WTC11 (cell line): Measurements from ENCODE around the gene AKAP13. TPM values are rescaled to one million over a fixed set of nuclear protein-coding genes. Genes with fewer than 3 reads are reported as not detected.

Source experiments
- ATAC-seq: fragments of 200-7000 bp; cut with Tn5 transposase; 2 replicates; pipeline ENCODE4 v1.10.0; 2021; ENCODE audit warnings: mild to moderate bottlenecking, moderate library complexity
- CTCF ChIA-PET: fragments of 300-600 bp; sonication (Branson Sonifier 250); formaldehyde crosslinking; loops from one replicate; lab custom pipeline; 2021; ENCODE audit warnings: antibody characterized with exemption; lab: Charles Lee
- POLR2A ChIA-PET: fragments of 350-600 bp; sonication (Branson Sonifier 250); formaldehyde crosslinking; loops from one replicate; lab custom pipeline; 2021; ENCODE audit warnings: antibody characterized with exemption; lab: Charles Lee
- DNase-seq: peaks from one replicate; pipeline ENCODE4 v3.0.0; 2021; ENCODE audit warnings: low spot score
- H3K27ac Mint-ChIP-seq: 2 replicates; pipeline ENCODE4 v1.8.0; 2021; ENCODE audit warnings: mixed read lengths
- H3K27me3 Mint-ChIP-seq: 2 replicates; pipeline ENCODE4 v1.8.0; 2021; ENCODE audit warnings: low read depth, mild to moderate bottlenecking, moderate library complexity, mixed read lengths
- H3K36me3 Mint-ChIP-seq: 2 replicates; pipeline ENCODE4 v1.8.0; 2021; ENCODE audit warnings: mixed read lengths
- H3K4me1 Mint-ChIP-seq: 2 replicates; pipeline ENCODE4 v1.8.0; 2022; ENCODE audit warnings: mixed read lengths
- H3K4me3 Mint-ChIP-seq: 2 replicates; pipeline ENCODE4 v1.8.0; 2021; ENCODE audit warnings: mild to moderate bottlenecking, moderate library complexity, mixed read lengths
- H3K9me3 Mint-ChIP-seq: 2 replicates; pipeline ENCODE4 v1.8.0; 2021; ENCODE audit warnings: mixed read lengths
- ATF2 ChIP-seq: sonication (generic); formaldehyde crosslinking; IDR thresholded peaks from 2 replicates; pipeline ENCODE4 v1.8.1; 2022; ENCODE audit warnings: low read depth, missing genetic modification reagents, borderline replicate concordance
- ESRRA ChIP-seq: sonication (generic); formaldehyde crosslinking; IDR thresholded peaks from 2 replicates; pipeline ENCODE4 v1.8.1; 2022; ENCODE audit warnings: mild to moderate bottlenecking, missing genetic modification reagents, borderline replicate concordance
- ETV6 ChIP-seq: sonication (generic); formaldehyde crosslinking; IDR thresholded peaks from 2 replicates; pipeline ENCODE4 v1.8.1; 2022; ENCODE audit warnings: mild to moderate bottlenecking, missing genetic modification reagents
- FOXK1 ChIP-seq: sonication (generic); formaldehyde crosslinking; IDR thresholded peaks from 2 replicates; pipeline ENCODE4 v1.8.0; 2022; ENCODE audit warnings: mild to moderate bottlenecking, moderate library complexity, missing genetic modification reagents
- GABPB1 ChIP-seq: sonication (generic); formaldehyde crosslinking; IDR thresholded peaks from 2 replicates; pipeline ENCODE4 v1.8.1; 2023; ENCODE audit warnings: mild to moderate bottlenecking, missing genetic modification reagents
- JAZF1 ChIP-seq: fragments of 250-450 bp; sonication (Bioruptor Pico); IDR thresholded peaks from 2 replicates; pipeline ENCODE4 v1.9.0; 2021; ENCODE audit warnings: moderate library complexity, mild to moderate bottlenecking, inconsistent platforms
- KAT7 ChIP-seq: sonication (generic); formaldehyde crosslinking; IDR thresholded peaks from 2 replicates; pipeline ENCODE4 v1.8.1; 2023; ENCODE audit warnings: missing genetic modification reagents, mild to moderate bottlenecking, borderline replicate concordance
- RELA ChIP-seq: sonication (generic); formaldehyde crosslinking; IDR thresholded peaks from 2 replicates; pipeline ENCODE4 v1.8.1; 2022; ENCODE audit warnings: missing genetic modification reagents, mild to moderate bottlenecking, borderline replicate concordance
- STAT6 ChIP-seq: sonication (generic); formaldehyde crosslinking; conservative IDR thresholded peaks from 2 replicates; pipeline ENCODE4 v1.8.1; 2023; ENCODE audit warnings: mild to moderate bottlenecking, low read depth, missing genetic modification reagents, moderate library complexity
- TEAD1 ChIP-seq: sonication (generic); formaldehyde crosslinking; IDR thresholded peaks from 2 replicates; pipeline ENCODE4 v1.8.0; 2022; ENCODE audit warnings: mild to moderate bottlenecking, missing genetic modification reagents
- ZNF671 ChIP-seq: fragments of 250-450 bp; sonication (Bioruptor Pico); IDR thresholded peaks from 2 replicates; pipeline ENCODE4 v1.8.0; 2021; ENCODE audit warnings: mild to moderate bottlenecking
- total RNA-seq: library from RNA; stranded (reverse); gene quantifications from 3 replicates; pipeline ENCODE4 v1.2.3, GENCODE V29; 2021
- TF ChIP-seq, protein P1 (sequence below): sonication (generic); formaldehyde crosslinking; IDR thresholded peaks from 2 replicates; pipeline ENCODE4 v1.8.0; 2022; ENCODE audit warnings: missing genetic modification reagents
- TF ChIP-seq, protein P2 (sequence below): sonication (generic); formaldehyde crosslinking; IDR thresholded peaks from 2 replicates; pipeline ENCODE4 v1.8.1; 2023; ENCODE audit warnings: mild to moderate bottlenecking, missing genetic modification reagents
- TF ChIP-seq, protein P3 (sequence below): sonication (generic); formaldehyde crosslinking; IDR thresholded peaks from 2 replicates; pipeline ENCODE4 v1.8.0; 2022; ENCODE audit warnings: mild to moderate bottlenecking, missing genetic modification reagents
- TF ChIP-seq, protein P4 (sequence below): sonication (generic); formaldehyde crosslinking; IDR thresholded peaks from 2 replicates; pipeline ENCODE4 v1.8.1; 2023; ENCODE audit warnings: mild to moderate bottlenecking, missing genetic modification reagents, moderate library complexity
- TF ChIP-seq, protein P5 (sequence below): sonication (generic); formaldehyde crosslinking; IDR thresholded peaks from 2 replicates; pipeline ENCODE4 v1.8.1; 2022; ENCODE audit warnings: missing genetic modification reagents, borderline replicate concordance
- TF ChIP-seq, protein P6 (sequence below): sonication (generic); formaldehyde crosslinking; IDR thresholded peaks from 2 replicates; pipeline ENCODE4 v1.8.0; 2022; ENCODE audit warnings: mild to moderate bottlenecking, missing genetic modification reagents

Gene AKAP13
- total RNA-seq, 1 experiment from 2014 or later, result 50.3 TPM

GRCh38 chr15:85439996-85440395 lies 59.6 kb downstream of the AKAP13 start:
- H3K27ac Mint-ChIP-seq, result no peak overlapping the region

DNA sequence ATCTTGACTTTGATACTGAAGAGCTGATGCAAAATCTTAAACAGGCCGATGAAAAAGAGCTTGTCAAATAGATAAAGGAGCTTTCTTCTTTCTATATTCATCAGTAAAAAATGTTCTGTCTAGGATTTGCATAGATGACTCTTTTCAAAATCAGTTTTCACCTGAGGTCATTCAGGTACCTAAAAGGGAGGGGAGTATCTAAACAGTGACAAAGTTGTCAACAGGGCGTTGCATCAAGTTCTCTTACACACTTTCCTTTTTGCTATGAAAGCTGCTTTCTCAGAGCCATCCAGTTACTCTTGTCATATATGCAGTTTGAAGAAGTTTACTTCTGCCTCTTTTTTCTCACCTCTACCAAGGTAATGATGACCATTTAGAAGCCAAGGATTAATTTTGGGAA lies 60.0 kb downstream of the AKAP13 start:
- Mint-ChIP-seq H3K27ac (no peak overlapping the region), H3K36me3 (peaks cover 2% of the 10 kb centered on the region; the same call in 1 of the 2 replicates), H3K4me3 (no peak overlapping the region), H3K9me3 (no peaks in the 10 kb centered on the region), H3K27me3 (no peaks in the 10 kb centered on the region; the same call in 1 of the 2 replicates), H3K4me1 (peaks cover 30% of the 10 kb centered on the region)
- CTCF ChIA-PET, result no interaction called here
- POLR2A ChIA-PET, result no interaction called here
- DNase-seq (no peak), ATAC-seq (no peak)
- TF ChIP-seq ESRRA (CRISPR knock-in tag), result no peak
- TF ChIP-seq, protein P1, sequence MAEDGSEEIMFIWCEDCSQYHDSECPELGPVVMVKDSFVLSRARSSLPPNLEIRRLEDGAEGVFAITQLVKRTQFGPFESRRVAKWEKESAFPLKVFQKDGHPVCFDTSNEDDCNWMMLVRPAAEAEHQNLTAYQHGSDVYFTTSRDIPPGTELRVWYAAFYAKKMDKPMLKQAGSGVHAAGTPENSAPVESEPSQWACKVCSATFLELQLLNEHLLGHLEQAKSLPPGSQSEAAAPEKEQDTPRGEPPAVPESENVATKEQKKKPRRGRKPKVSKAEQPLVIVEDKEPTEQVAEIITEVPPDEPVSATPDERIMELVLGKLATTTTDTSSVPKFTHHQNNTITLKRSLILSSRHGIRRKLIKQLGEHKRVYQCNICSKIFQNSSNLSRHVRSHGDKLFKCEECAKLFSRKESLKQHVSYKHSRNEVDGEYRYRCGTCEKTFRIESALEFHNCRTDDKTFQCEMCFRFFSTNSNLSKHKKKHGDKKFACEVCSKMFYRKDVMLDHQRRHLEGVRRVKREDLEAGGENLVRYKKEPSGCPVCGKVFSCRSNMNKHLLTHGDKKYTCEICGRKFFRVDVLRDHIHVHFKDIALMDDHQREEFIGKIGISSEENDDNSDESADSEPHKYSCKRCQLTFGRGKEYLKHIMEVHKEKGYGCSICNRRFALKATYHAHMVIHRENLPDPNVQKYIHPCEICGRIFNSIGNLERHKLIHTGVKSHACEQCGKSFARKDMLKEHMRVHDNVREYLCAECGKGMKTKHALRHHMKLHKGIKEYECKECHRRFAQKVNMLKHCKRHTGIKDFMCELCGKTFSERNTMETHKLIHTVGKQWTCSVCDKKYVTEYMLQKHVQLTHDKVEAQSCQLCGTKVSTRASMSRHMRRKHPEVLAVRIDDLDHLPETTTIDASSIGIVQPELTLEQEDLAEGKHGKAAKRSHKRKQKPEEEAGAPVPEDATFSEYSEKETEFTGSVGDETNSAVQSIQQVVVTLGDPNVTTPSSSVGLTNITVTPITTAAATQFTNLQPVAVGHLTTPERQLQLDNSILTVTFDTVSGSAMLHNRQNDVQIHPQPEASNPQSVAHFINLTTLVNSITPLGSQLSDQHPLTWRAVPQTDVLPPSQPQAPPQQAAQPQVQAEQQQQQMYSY (CRISPR knock-in tag), result no peak
- TF ChIP-seq RELA (CRISPR knock-in tag), result no peak
- TF ChIP-seq ZNF671, result no peak
- TF ChIP-seq, protein P2, sequence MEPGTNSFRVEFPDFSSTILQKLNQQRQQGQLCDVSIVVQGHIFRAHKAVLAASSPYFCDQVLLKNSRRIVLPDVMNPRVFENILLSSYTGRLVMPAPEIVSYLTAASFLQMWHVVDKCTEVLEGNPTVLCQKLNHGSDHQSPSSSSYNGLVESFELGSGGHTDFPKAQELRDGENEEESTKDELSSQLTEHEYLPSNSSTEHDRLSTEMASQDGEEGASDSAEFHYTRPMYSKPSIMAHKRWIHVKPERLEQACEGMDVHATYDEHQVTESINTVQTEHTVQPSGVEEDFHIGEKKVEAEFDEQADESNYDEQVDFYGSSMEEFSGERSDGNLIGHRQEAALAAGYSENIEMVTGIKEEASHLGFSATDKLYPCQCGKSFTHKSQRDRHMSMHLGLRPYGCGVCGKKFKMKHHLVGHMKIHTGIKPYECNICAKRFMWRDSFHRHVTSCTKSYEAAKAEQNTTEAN, result no peak
- no peak for TF ChIP-seq FOXK1 (CRISPR knock-in tag)
- TF ChIP-seq JAZF1, result no peak
- TF ChIP-seq STAT6 (CRISPR knock-in tag), result no peak
- no peak for TF ChIP-seq ATF2 (CRISPR knock-in tag)
- no peak for TF ChIP-seq TEAD1

More at GRCh38 chr15:85439996-85440395, 59.6 kb downstream of the AKAP13 start:
- Mint-ChIP-seq H3K4me1 (peaks cover 25% of the 10 kb centered on the region), H3K9me3 (no peaks in the 10 kb centered on the region), H3K4me3 (no peak overlapping the region), H3K36me3 (peaks cover 2% of the 10 kb centered on the region; the same call in 1 of the 2 replicates), H3K27me3 (no peaks in the 10 kb centered on the region; the same call in 1 of the 2 replicates)
- ATAC-seq (no peak), DNase-seq (no peak)
- CTCF ChIA-PET, result no interaction called here
- TF ChIP-seq ETV6 (CRISPR knock-in tag) (no peak), KAT7 (CRISPR knock-in tag) (no peak), GABPB1 (CRISPR knock-in tag) (no peak), ESRRA (CRISPR knock-in tag) (no peak), TEAD1 (no peak)
- TF ChIP-seq, protein P3, sequence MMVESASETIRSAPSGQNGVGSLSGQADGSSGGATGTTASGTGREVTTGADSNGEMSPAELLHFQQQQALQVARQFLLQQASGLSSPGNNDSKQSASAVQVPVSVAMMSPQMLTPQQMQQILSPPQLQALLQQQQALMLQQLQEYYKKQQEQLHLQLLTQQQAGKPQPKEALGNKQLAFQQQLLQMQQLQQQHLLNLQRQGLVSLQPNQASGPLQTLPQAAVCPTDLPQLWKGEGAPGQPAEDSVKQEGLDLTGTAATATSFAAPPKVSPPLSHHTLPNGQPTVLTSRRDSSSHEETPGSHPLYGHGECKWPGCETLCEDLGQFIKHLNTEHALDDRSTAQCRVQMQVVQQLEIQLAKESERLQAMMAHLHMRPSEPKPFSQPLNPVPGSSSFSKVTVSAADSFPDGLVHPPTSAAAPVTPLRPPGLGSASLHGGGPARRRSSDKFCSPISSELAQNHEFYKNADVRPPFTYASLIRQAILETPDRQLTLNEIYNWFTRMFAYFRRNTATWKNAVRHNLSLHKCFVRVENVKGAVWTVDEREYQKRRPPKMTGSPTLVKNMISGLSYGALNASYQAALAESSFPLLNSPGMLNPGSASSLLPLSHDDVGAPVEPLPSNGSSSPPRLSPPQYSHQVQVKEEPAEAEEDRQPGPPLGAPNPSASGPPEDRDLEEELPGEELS (CRISPR knock-in tag), result no peak
- TF ChIP-seq, protein P4, sequence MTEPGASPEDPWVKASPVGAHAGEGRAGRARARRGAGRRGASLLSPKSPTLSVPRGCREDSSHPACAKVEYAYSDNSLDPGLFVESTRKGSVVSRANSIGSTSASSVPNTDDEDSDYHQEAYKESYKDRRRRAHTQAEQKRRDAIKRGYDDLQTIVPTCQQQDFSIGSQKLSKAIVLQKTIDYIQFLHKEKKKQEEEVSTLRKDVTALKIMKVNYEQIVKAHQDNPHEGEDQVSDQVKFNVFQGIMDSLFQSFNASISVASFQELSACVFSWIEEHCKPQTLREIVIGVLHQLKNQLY (CRISPR knock-in tag), result no peak
- TF ChIP-seq, protein P5, sequence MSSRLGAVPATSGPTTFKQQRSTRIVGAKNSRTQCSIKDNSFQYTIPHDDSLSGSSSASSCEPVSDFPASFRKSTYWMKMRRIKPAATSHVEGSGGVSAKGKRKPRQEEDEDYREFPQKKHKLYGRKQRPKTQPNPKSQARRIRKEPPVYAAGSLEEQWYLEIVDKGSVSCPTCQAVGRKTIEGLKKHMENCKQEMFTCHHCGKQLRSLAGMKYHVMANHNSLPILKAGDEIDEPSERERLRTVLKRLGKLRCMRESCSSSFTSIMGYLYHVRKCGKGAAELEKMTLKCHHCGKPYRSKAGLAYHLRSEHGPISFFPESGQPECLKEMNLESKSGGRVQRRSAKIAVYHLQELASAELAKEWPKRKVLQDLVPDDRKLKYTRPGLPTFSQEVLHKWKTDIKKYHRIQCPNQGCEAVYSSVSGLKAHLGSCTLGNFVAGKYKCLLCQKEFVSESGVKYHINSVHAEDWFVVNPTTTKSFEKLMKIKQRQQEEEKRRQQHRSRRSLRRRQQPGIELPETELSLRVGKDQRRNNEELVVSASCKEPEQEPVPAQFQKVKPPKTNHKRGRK (CRISPR knock-in tag), result no peak
- TF ChIP-seq, protein P6, sequence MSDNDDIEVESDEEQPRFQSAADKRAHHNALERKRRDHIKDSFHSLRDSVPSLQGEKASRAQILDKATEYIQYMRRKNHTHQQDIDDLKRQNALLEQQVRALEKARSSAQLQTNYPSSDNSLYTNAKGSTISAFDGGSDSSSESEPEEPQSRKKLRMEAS (CRISPR knock-in tag), result no peak
- POLR2A ChIA-PET, result no interaction called here
